GM12801 (cell line): ENCODE measurements around the gene RGL1.

Experiments used
- CTCF ChIP-seq: IDR thresholded peaks from one replicate; pipeline ENCODE4 v1.5.1; 2011; ENCODE audit warnings: control low read depth; ENCODE audit not compliant: insufficient read length; ENCODE audit errors: extremely low read depth

RGL1 gene

GRCh38 chr1:183807549-183808168 is 2.7 kb downstream of the RGL1 start:
- no peak for TF ChIP-seq CTCF

- no peak for TF ChIP-seq CTCF
These were observed 3.5 kb downstream of the RGL1 start for GRCh38 chr1:183808296-183809027.

- no peak for TF ChIP-seq CTCF
These were observed 5.2 kb downstream of the RGL1 start for GRCh38 chr1:183810121-183810520.

- TF ChIP-seq CTCF: no peak
These were observed 6.0 kb downstream of the RGL1 start for GRCh38 chr1:183810756-183811544.

GRCh38 chr1:183812128-183812527 is 7.2 kb downstream of the RGL1 start:
- no peak for TF ChIP-seq CTCF

- no peak for TF ChIP-seq CTCF
These were observed 8.0 kb downstream of the RGL1 start for GRCh38 chr1:183812686-183813569.
